HG03378 (cell line): ENCODE results near the gene LRWD1.
"Not testable (repeated sequence)": the region's sequence is repeated elsewhere in the genome, so short reads cannot be mapped to it uniquely, and the experiment has no call there.

Source experiments
- ATAC-seq: cut with Tn5 transposase; IDR thresholded peaks from one replicate; pipeline ENCODE4 v1.9.1; 2021; ENCODE audit warnings: mild to moderate bottlenecking, moderate library complexity; ENCODE audit not compliant: unreplicated experiment

LRWD1 gene

GRCh38 chr7:102439963-102440795 lies 24.6 kb upstream of the LRWD1 start:
- no peak for ATAC-seq

- peak; percentile 44 for ATAC-seq
Observed at GRCh38 chr7:102444961-102445673, 19.7 kb upstream of the LRWD1 start.

GRCh38 chr7:102445674-102446071 lies 19.1 kb upstream of the LRWD1 start:
- ATAC-seq = no peak

- ATAC-seq = no peak
Observed at GRCh38 chr7:102446387-102447156, 18.2 kb upstream of the LRWD1 start.

- ATAC-seq = no peak
Observed at GRCh38 chr7:102447311-102447710, 17.5 kb upstream of the LRWD1 start.

GRCh38 chr7:102449136-102449535 lies 15.6 kb upstream of the LRWD1 start:
- no peak for ATAC-seq

- no peak for ATAC-seq
Observed at GRCh38 chr7:102450242-102450641, 14.5 kb upstream of the LRWD1 start.

GRCh38 chr7:102451371-102452054 lies 13.3 kb upstream of the LRWD1 start:
- no peak for ATAC-seq

- ATAC-seq = no peak
Observed at GRCh38 chr7:102452451-102452850, 12.3 kb upstream of the LRWD1 start.

GRCh38 chr7:102453319-102453718 lies 11.5 kb upstream of the LRWD1 start:
- ATAC-seq = no peak

GRCh38 chr7:102454468-102454867 lies 10.3 kb upstream of the LRWD1 start:
- ATAC-seq = no peak

- ATAC-seq = not testable (repeated sequence)
Observed at GRCh38 chr7:102454932-102455331, 9.9 kb upstream of the LRWD1 start.

- ATAC-seq = no peak
Observed at GRCh38 chr7:102455596-102455995, 9.2 kb upstream of the LRWD1 start.

GRCh38 chr7:102456327-102456726 lies 8.5 kb upstream of the LRWD1 start:
- ATAC-seq = no peak

GRCh38 chr7:102457352-102457924 lies 7.3 kb upstream of the LRWD1 start:
- no peak for ATAC-seq

- ATAC-seq = no peak
Observed at GRCh38 chr7:102459221-102459844, 5.5 kb upstream of the LRWD1 start.

- ATAC-seq = no peak
Observed at GRCh38 chr7:102460467-102460866, 4.3 kb upstream of the LRWD1 start.

GRCh38 chr7:102463841-102464576 lies 775 bp upstream of the LRWD1 start:
- ATAC-seq = peak; percentile 5

- no peak for ATAC-seq
Observed at GRCh38 chr7:102466097-102466496, 1.3 kb downstream of the LRWD1 start.
